ENCODE measurements around the gene LBH.

The LBH gene

GRCh38 chr2:30201990-30202389, 29.3 kb upstream of the LBH start:
- Histone ChIP-seq H3K27me3 (ENCODE audit: control insufficient read depth, insufficient read depth, low read length) (no peaks in the 10 kb centered on the region), H3K9ac (ENCODE audit: low read depth, low read length) (no peak overlapping the region), H3K9me3 (ENCODE audit: control insufficient read depth, insufficient read depth, low read length) (no peaks in the 10 kb centered on the region), H3K36me3 (ENCODE audit: control insufficient read depth, insufficient read depth, low read length) (no peaks in the 10 kb centered on the region), H3K4me1 (ENCODE audit: control insufficient read depth, insufficient read depth, low read length) (no peaks in the 10 kb centered on the region), H3K4me3 (ENCODE audit: low read depth, low read length) (no peak overlapping the region)

GRCh38 chr2:30203156-30203555, 28.2 kb upstream of the LBH start:
- H3K4me3 ChIP-seq (ENCODE audit: low read depth, low read length) = no peak overlapping the region
- H3K4me1 ChIP-seq (ENCODE audit: control insufficient read depth, insufficient read depth, low read length) = no peaks in the 10 kb centered on the region
- H3K9me3 ChIP-seq (ENCODE audit: control insufficient read depth, insufficient read depth, low read length) = no peaks in the 10 kb centered on the region
- no peak overlapping the region for H3K9ac ChIP-seq (ENCODE audit: low read depth, low read length)
- no peaks in the 10 kb centered on the region for H3K36me3 ChIP-seq (ENCODE audit: control insufficient read depth, insufficient read depth, low read length)
- H3K27me3 ChIP-seq (ENCODE audit: control insufficient read depth, insufficient read depth, low read length) = no peaks in the 10 kb centered on the region

DNA sequence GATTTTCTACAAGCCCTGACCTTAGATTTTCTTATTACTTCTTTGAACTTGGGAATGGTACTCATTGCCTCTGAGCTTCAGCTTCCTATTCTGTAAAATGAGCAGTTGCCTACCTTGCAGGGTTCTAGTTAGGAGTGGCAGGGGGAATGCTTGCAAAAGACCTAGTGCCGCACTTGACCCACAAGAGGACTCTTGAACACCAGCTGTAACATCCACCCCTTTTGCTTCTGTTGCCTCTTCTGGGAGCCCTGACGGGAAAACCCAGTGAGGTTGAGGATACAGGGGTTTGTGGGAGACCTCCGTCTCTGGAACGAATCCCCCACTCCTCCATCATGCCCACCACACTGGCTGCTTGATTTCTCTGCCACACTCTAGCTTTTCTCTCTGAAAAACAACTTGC, 27.1 kb upstream of the LBH start:
- Histone ChIP-seq H3K9ac (ENCODE audit: low read depth, low read length) (no peak overlapping the region), H3K4me3 (ENCODE audit: low read depth, low read length) (no peak overlapping the region), H3K36me3 (ENCODE audit: control insufficient read depth, insufficient read depth, low read length) (no peaks in the 10 kb centered on the region), H3K27me3 (ENCODE audit: control insufficient read depth, insufficient read depth, low read length) (no peaks in the 10 kb centered on the region), H3K9me3 (ENCODE audit: control insufficient read depth, insufficient read depth, low read length) (no peaks in the 10 kb centered on the region), H3K4me1 (ENCODE audit: control insufficient read depth, insufficient read depth, low read length) (peaks cover 3% of the 10 kb centered on the region)

DNA sequence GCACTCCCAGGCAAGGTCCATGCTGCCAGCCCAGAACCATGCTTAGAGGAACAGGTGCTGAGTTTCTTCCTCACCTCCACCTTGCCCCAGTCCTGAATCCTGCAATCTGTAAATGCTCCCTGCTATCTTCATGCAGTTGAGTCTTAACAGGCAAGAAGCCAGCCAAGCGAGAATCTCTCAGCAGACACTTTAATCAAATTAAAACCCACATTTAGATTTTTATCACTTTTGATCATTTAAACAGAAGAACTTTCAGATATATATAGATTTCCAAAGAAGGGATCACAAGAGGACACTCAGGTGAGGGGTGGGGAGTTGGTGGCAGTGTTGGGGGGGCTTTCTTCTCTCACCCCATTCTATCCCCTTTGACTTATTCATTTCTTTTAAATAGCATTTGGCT, 25.9 kb upstream of the LBH start:
- peaks cover 3% of the 10 kb centered on the region for H3K4me1 ChIP-seq (ENCODE audit: control insufficient read depth, insufficient read depth, low read length)
- no peak overlapping the region for H3K9ac ChIP-seq (ENCODE audit: low read depth, low read length)
- H3K36me3 ChIP-seq (ENCODE audit: control insufficient read depth, insufficient read depth, low read length) = no peaks in the 10 kb centered on the region
- H3K9me3 ChIP-seq (ENCODE audit: control insufficient read depth, insufficient read depth, low read length) = no peaks in the 10 kb centered on the region
- no peak overlapping the region for H3K4me3 ChIP-seq (ENCODE audit: low read depth, low read length)
- H3K27me3 ChIP-seq (ENCODE audit: control insufficient read depth, insufficient read depth, low read length) = no peaks in the 10 kb centered on the region

DNA sequence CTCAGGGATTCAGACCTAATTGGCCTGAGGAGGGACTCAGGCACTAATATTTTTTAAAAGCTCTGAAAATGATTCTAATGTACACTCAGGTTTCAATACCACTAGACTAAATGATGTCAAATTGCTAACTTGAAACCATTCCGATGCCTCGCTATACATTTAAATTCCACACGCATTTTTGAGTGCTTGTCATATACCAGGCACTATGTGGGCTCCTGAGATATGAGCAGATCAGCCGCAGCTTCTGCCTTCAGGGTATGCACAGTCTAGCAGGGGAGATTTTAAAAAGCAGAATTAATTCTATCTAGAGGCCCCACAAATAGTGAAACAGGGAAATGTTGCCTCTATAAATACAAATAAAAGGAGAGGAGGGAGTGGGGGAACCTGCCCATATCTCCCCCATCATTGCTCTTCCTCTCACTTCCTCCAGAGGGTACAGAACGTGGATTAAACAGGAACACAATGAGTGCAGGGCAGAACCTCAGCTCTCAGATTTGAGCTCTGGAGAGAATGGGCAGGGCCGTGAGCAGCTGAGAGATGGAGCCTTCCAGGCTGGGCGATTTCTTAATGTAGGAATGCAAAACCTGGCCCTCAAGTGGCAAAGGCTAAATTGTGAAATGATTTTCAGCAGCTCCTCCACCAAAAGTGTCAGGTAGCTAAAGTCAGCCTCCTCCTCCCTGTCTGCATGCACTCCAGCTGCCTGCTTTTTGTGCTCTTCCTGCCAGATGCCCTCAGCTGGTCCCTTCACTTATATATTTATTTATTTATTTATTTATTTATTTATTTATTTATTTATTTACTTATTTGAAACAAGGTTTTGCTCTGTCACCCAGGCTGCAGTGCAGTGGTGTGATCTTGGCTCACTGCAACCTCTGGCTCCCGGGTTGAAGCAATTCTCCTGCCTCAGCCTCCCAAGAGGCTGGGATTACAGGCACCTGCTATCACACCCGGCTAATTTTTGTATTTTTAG, 24.6 kb upstream of the LBH start:
- H3K36me3 ChIP-seq (ENCODE audit: control insufficient read depth, insufficient read depth, low read length) = no peaks in the 10 kb centered on the region
- no peaks in the 10 kb centered on the region for H3K9me3 ChIP-seq (ENCODE audit: control insufficient read depth, insufficient read depth, low read length)
- no peak overlapping the region for H3K9ac ChIP-seq (ENCODE audit: low read depth, low read length)
- H3K4me1 ChIP-seq (ENCODE audit: control insufficient read depth, insufficient read depth, low read length) = peaks cover 3% of the 10 kb centered on the region
- no peaks in the 10 kb centered on the region for H3K27me3 ChIP-seq (ENCODE audit: control insufficient read depth, insufficient read depth, low read length)
- no peak overlapping the region for H3K4me3 ChIP-seq (ENCODE audit: low read depth, low read length)

DNA sequence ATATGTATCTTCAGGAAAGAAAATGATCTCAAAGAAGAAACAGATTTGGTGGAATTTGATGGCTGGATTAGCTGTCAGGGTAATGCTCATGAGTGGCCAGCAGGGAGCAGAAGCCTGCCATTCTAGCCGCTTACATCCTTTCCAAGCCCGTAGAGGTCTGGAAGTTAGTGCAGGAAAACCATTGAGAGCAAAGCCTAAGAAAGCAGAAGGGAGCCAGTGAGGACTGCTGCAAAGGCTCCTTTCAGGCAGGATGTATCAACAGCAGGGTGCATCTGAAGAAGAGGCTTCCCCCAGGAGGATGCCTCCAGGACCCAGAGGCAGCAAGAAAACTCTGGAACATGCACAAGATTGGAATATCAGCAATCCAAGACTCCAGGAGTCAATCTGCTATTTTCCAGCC, 22.9 kb upstream of the LBH start:
- no peaks in the 10 kb centered on the region for H3K36me3 ChIP-seq (ENCODE audit: control insufficient read depth, insufficient read depth, low read length)
- H3K9ac ChIP-seq (ENCODE audit: low read depth, low read length) = no peak overlapping the region
- peaks cover 3% of the 10 kb centered on the region for H3K4me1 ChIP-seq (ENCODE audit: control insufficient read depth, insufficient read depth, low read length)
- H3K9me3 ChIP-seq (ENCODE audit: control insufficient read depth, insufficient read depth, low read length) = no peaks in the 10 kb centered on the region
- H3K27me3 ChIP-seq (ENCODE audit: control insufficient read depth, insufficient read depth, low read length) = no peaks in the 10 kb centered on the region
- no peak overlapping the region for H3K4me3 ChIP-seq (ENCODE audit: low read depth, low read length)

GRCh38 chr2:30209227-30209626, 22.1 kb upstream of the LBH start:
- no peak overlapping the region for H3K9ac ChIP-seq (ENCODE audit: low read depth, low read length)
- H3K4me1 ChIP-seq (ENCODE audit: control insufficient read depth, insufficient read depth, low read length) = peaks cover 3% of the 10 kb centered on the region
- no peaks in the 10 kb centered on the region for H3K27me3 ChIP-seq (ENCODE audit: control insufficient read depth, insufficient read depth, low read length)
- H3K9me3 ChIP-seq (ENCODE audit: control insufficient read depth, insufficient read depth, low read length) = no peaks in the 10 kb centered on the region
- no peaks in the 10 kb centered on the region for H3K36me3 ChIP-seq (ENCODE audit: control insufficient read depth, insufficient read depth, low read length)
- H3K4me3 ChIP-seq (ENCODE audit: low read depth, low read length) = no peak overlapping the region

DNA sequence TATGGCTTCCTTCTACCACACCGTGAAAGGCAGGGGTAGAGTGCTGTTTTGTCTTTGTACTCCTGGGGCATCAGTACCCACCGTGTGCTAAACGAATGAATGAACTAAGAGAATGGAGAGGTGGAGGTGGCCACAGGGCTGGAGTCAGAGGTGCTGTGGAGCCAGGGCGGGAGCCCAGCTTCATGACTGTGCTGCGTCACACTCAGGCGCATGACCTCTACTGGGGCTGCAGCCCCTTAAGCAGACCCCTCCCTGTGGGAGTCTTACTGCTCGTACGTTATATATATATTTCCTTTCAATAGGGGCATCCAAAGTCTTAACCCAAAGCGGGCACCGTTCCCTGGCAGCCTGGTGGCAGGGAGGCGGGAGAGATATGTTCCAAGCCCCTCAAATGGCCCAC, 18.0 kb upstream of the LBH start:
- Histone ChIP-seq H3K9ac (ENCODE audit: low read depth, low read length) (no peak overlapping the region), H3K4me3 (ENCODE audit: low read depth, low read length) (no peak overlapping the region), H3K9me3 (ENCODE audit: control insufficient read depth, insufficient read depth, low read length) (no peaks in the 10 kb centered on the region), H3K36me3 (ENCODE audit: control insufficient read depth, insufficient read depth, low read length) (no peaks in the 10 kb centered on the region), H3K27me3 (ENCODE audit: control insufficient read depth, insufficient read depth, low read length) (no peaks in the 10 kb centered on the region), H3K4me1 (ENCODE audit: control insufficient read depth, insufficient read depth, low read length) (peaks cover 14% of the 10 kb centered on the region)

GRCh38 chr2:30213907-30214463, 17.3 kb upstream of the LBH start:
- H3K4me1 ChIP-seq (ENCODE audit: control insufficient read depth, insufficient read depth, low read length) = peaks cover 14% of the 10 kb centered on the region
- no peaks in the 10 kb centered on the region for H3K9me3 ChIP-seq (ENCODE audit: control insufficient read depth, insufficient read depth, low read length)
- no peak overlapping the region for H3K9ac ChIP-seq (ENCODE audit: low read depth, low read length)
- no peaks in the 10 kb centered on the region for H3K36me3 ChIP-seq (ENCODE audit: control insufficient read depth, insufficient read depth, low read length)
- H3K4me3 ChIP-seq (ENCODE audit: low read depth, low read length) = no peak overlapping the region
- H3K27me3 ChIP-seq (ENCODE audit: control insufficient read depth, insufficient read depth, low read length) = peaks cover under 1% of the 10 kb centered on the region

DNA sequence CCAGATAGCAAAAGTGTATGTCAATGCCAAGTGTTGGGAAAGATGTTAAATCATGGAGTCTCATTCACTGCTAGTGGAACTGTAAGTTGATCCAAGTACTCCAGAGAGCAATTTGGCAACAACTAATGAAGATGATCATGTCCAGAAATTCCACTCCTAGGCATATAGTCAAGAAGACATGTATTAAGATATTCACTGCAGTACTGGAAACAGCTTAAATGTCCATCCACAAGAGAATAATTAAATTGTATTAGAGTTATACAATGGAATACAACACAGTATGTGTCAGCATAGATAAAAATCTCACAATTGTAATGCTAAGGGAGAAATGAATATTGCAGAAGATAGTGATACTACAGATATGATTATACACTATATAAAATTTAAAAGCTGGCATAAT, 15.2 kb upstream of the LBH start:
- Histone ChIP-seq H3K9me3 (ENCODE audit: control insufficient read depth, insufficient read depth, low read length) (no peaks in the 10 kb centered on the region), H3K4me1 (ENCODE audit: control insufficient read depth, insufficient read depth, low read length) (peaks cover 14% of the 10 kb centered on the region), H3K9ac (ENCODE audit: low read depth, low read length) (no peak overlapping the region), H3K36me3 (ENCODE audit: control insufficient read depth, insufficient read depth, low read length) (no peaks in the 10 kb centered on the region), H3K4me3 (ENCODE audit: low read depth, low read length) (no peak overlapping the region), H3K27me3 (ENCODE audit: control insufficient read depth, insufficient read depth, low read length) (peaks cover 4% of the 10 kb centered on the region)

GRCh38 chr2:30217644-30218337, 13.5 kb upstream of the LBH start:
- H3K27me3 ChIP-seq (ENCODE audit: control insufficient read depth, insufficient read depth, low read length) = peaks cover 4% of the 10 kb centered on the region
- no peak overlapping the region for H3K9ac ChIP-seq (ENCODE audit: low read depth, low read length)
- no peaks in the 10 kb centered on the region for H3K9me3 ChIP-seq (ENCODE audit: control insufficient read depth, insufficient read depth, low read length)
- peaks cover 14% of the 10 kb centered on the region for H3K4me1 ChIP-seq (ENCODE audit: control insufficient read depth, insufficient read depth, low read length)
- H3K4me3 ChIP-seq (ENCODE audit: low read depth, low read length) = no peak overlapping the region
- H3K36me3 ChIP-seq (ENCODE audit: control insufficient read depth, insufficient read depth, low read length) = no peaks in the 10 kb centered on the region

DNA sequence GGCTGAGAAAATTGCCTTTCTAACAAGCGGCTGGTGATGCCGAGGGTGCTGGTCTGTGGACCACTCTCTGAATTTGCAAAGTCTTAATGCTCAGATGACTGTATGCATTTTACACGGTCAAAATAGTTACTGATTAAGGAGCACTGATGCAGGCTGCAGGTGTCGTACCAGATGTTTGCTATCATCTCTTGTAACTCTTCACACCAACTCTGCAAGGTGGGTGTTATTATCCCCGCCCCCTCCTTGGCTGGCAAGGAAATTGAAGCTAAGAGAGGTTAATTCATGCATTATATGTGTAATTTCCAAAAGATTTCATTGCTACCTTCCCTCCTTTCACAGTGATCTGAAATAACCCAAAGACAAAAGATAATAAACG, 13.0 kb upstream of the LBH start:
- Histone ChIP-seq H3K4me1 (ENCODE audit: control insufficient read depth, insufficient read depth, low read length) (peaks cover 14% of the 10 kb centered on the region), H3K9ac (ENCODE audit: low read depth, low read length) (no peak overlapping the region), H3K36me3 (ENCODE audit: control insufficient read depth, insufficient read depth, low read length) (no peaks in the 10 kb centered on the region), H3K9me3 (ENCODE audit: control insufficient read depth, insufficient read depth, low read length) (no peaks in the 10 kb centered on the region), H3K27me3 (ENCODE audit: control insufficient read depth, insufficient read depth, low read length) (peaks cover 4% of the 10 kb centered on the region), H3K4me3 (ENCODE audit: low read depth, low read length) (no peak overlapping the region)

All from iPS-15b (cell line).